Left lung (tissue), 10 donors: ENCODE data around the gene CD302. TPM values are rescaled to one million over a fixed set of nuclear protein-coding genes. Genes with fewer than 3 reads are reported as not detected.

Experiments
- ATAC-seq: fragments of 200-7000 bp; cut with Tn5 transposase; one replicate; pipeline ENCODE4 v1.9.1; 2020; ENCODE audit warnings: moderate library complexity
- DNase-seq, 4 donors: peaks; one replicate each; pipeline ENCODE4 v3.0.0-alpha.2; 2013 to 2020
- H3K27ac ChIP-seq, 2 donors: fragments of 200-600 bp; sonication (generic) in 1 of 2; one replicate each; pipeline versions ENCODE4 v1.5.0 to v1.8.0; 2020 to 2021
- H3K27me3 ChIP-seq, 2 donors: fragments of 200-600 bp; sonication (generic) in 1 of 2; one replicate each; pipeline versions ENCODE4 v1.5.0 to v1.8.0; 2020 to 2021
- H3K36me3 ChIP-seq, 2 donors: fragments of 200-600 bp; sonication (generic) in 1 of 2; one replicate each; pipeline versions ENCODE4 v1.5.0 to v1.8.0; 2020 to 2021
- H3K4me1 ChIP-seq, 2 donors: fragments of 200-600 bp; one replicate each; pipeline ENCODE4 v1.8.0; 2021
- H3K4me3 ChIP-seq, 2 donors: fragments of 200-600 bp; sonication (generic) in 1 of 2; one replicate each; pipeline versions ENCODE4 v1.5.0 to v1.8.0; 2020 to 2021; ENCODE audit warnings: mild to moderate bottlenecking in 1 of 2
- H3K9me3 ChIP-seq, 2 donors: fragments of 200-600 bp; sonication (generic) in 1 of 2; one replicate each; pipeline versions ENCODE4 v1.5.0 to v1.8.0; 2020 to 2021
- CTCF ChIP-seq, 2 donors: fragments of 200-600 bp; sonication (generic) in 1 of 2; IDR thresholded peaks; one replicate each; pipeline versions ENCODE4 v1.5.0 to v1.8.0; 2021; ENCODE audit warnings: antibody characterized with exemption in 2 of 2
- intact Hi-C, 2 donors: fragments of 100-400 bp; cut with DNase I; formaldehyde crosslinking; loops; one replicate each; pipeline versions ENCODE4 v1.11.2 to v1.14.2; 2022
- polyA plus RNA-seq, 6 donors: library from polyadenylated mRNA; unstranded; fragments of 120-200 nt; gene quantifications; one replicate each; pipeline ENCODE4 v1.2.1, GENCODE V29; 2013; ENCODE audit not compliant: insufficient read length in 6 of 6
- total RNA-seq, 2 donors: library from RNA; stranded (reverse); fragmentation: NEBNext Ultra II Directional; extraction: Animal tissue kit (Norgen Biotek cat#: 25700); gene quantifications; one replicate each; pipeline ENCODE4 v1.2.1, GENCODE V29; 2021
- donor health status: DM: no; HTN: yes; CAD: no.
- donor health status: DM: no; HTN: no; CAD: no.

Gene CD302
- total and polyA plus RNA-seq, 8 donors: 50.0 to 64.8 (median 55.3) TPM

DNA sequence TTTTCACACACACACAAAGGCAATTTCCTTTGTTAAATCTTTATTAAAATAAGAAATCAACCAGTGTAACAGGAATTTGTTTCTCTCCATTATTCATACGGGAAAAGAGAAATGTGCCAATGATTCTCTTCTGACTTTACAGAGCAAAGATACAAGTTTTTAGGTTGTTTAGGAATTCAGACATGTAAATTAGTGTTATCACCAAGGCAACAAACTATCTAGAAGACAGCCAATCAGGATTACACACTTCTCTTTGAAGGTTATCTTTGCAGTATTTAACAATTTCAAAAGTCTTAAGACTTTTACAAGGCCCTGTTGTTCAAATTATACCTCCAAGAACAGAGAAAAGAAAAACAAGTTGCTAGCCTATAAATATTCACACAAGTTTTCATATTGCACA lies 14.5 kb downstream of the CD302 start:
- Histone ChIP-seq H3K27ac (no peak overlapping the region), H3K4me1 (peaks cover 0 to 43% of the 10 kb centered on the region in 2 donors), H3K4me3 (no peak overlapping the region), H3K36me3 (peaks cover 0 to 19% of the 10 kb centered on the region in 2 donors), H3K9me3 (no peaks in the 10 kb centered on the region), H3K27me3 (no peaks in the 10 kb centered on the region)
- DNase-seq (no peak), ATAC-seq (no peak)
- no peak for TF ChIP-seq CTCF (IDR thresholded peaks at IDR 0.05)
- intact Hi-C loops: no loop called here

GRCh38 chr2:159776321-159776720 lies 21.7 kb downstream of the CD302 start:
- no peak overlapping the region for H3K4me3 ChIP-seq
- peaks cover 0 to 66% of the 10 kb centered on the region in 2 donors for H3K36me3 ChIP-seq
- no peaks in the 10 kb centered on the region for H3K9me3 ChIP-seq
- no peak overlapping the region for H3K27ac ChIP-seq
- intact Hi-C loops: no loop called here
- H3K27me3 ChIP-seq: no peaks in the 10 kb centered on the region
- DNase-seq (no peak), ATAC-seq (no peak)
- no peak for TF ChIP-seq CTCF (IDR thresholded peaks at IDR 0.05)
- no peaks in the 10 kb centered on the region for H3K4me1 ChIP-seq

DNA sequence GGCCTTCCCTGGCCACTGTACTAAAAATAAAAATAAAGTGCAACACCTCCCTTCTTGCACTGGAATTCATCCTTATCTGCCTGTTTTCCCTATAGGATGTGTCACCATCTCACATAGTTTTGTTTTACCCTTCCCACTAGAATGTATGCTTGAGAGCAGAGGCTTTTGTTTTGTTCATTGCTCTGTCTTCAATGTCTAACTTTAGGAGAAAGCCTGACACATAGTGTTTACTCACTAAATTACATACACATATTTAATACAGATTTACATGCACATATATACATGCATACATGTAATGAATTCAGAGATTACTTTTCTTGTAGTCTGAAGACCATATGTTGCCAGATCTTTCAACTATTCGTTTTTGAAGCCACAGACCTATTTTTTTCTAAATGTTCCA lies 23.0 kb downstream of the CD302 start:
- H3K4me1 ChIP-seq: no peaks in the 10 kb centered on the region
- H3K9me3 ChIP-seq: no peaks in the 10 kb centered on the region
- DNase-seq (no peak), ATAC-seq (no peak)
- H3K4me3 ChIP-seq: no peak overlapping the region
- intact Hi-C loops: no loop called here
- no peak overlapping the region for H3K27ac ChIP-seq
- H3K27me3 ChIP-seq: no peaks in the 10 kb centered on the region
- no peak for TF ChIP-seq CTCF (IDR thresholded peaks at IDR 0.05)
- H3K36me3 ChIP-seq: peaks cover 0 to 57% of the 10 kb centered on the region in 2 donors

GRCh38 chr2:159774370-159774990 lies 23.5 kb downstream of the CD302 start:
- Histone ChIP-seq H3K27ac (no peak overlapping the region), H3K27me3 (no peaks in the 10 kb centered on the region), H3K4me3 (no peak overlapping the region), H3K9me3 (no peaks in the 10 kb centered on the region), H3K4me1 (no peaks in the 10 kb centered on the region), H3K36me3 (peaks cover 0 to 52% of the 10 kb centered on the region in 2 donors)
- DNase-seq: no peak
- peak; percentile 31 for ATAC-seq
- intact Hi-C loops: no loop called here
- TF ChIP-seq CTCF (IDR thresholded peaks at IDR 0.05): no peak

DNA sequence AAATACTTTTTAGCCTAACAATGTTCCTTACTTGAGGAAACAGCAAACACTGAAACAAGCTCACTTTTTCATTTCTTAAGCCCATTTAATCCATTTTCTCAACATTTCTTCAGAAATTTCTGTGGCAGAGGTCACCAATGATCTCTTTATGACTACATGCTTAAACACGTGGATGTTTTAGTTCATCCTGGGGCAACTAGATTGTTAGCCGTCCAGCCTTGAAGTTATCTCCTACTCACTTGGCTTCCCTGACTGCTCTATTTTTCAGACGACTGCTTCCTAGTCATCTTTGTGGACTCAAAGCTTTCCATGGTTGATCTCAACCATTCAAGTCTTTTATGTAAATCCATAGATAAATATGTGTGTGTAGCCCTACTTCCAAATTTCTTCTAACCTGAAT lies 24.1 kb downstream of the CD302 start:
- H3K4me3 ChIP-seq: no peak overlapping the region
- no peak for DNase-seq
- H3K4me1 ChIP-seq: no peaks in the 10 kb centered on the region
- H3K36me3 ChIP-seq: peaks cover 0 to 48% of the 10 kb centered on the region in 2 donors
- TF ChIP-seq CTCF (IDR thresholded peaks at IDR 0.05): no peak
- intact Hi-C loops: no loop called here
- no peaks in the 10 kb centered on the region for H3K9me3 ChIP-seq
- peak overlapping the region in 1 of 2 donors; percentile 16 for H3K27ac ChIP-seq
- ATAC-seq: no peak
- no peaks in the 10 kb centered on the region for H3K27me3 ChIP-seq
